AG04450 (cell line): Measurements from ENCODE around the gene GABPB1. TPM values are rescaled to one million over a fixed set of nuclear protein-coding genes. Genes with fewer than 3 reads are reported as not detected.

Source experiments
- CTCF ChIA-PET: fragments of 300-600, 350-600 bp; formaldehyde crosslinking; extraction: SDS; loops from one replicate; lab custom pipeline; 2022; ENCODE audit warnings: antibody characterized with exemption, inconsistent platforms; lab: Charles Lee
- POLR2A ChIA-PET: fragments of 350-600 bp; formaldehyde crosslinking; extraction: SDS; loops from one replicate; lab custom pipeline; 2021; ENCODE audit warnings: antibody characterized with exemption, inconsistent platforms; lab: Yijun Ruan, JAX
- DNase-seq: peaks from one replicate; pipeline ENCODE4 v3.0.0-alpha.2; 2011; ENCODE audit warnings: low read depth, low spot score
- H3K27ac ChIP-seq: one replicate; pipeline ENCODE4 v1.5.1; 2012; ENCODE audit warnings: low read depth, low read length, control low read depth
- H3K27me3 ChIP-seq: one replicate; pipeline ENCODE4 v1.6.0; 2012; ENCODE audit warnings: low read length; ENCODE audit not compliant: control insufficient read depth, insufficient read depth
- H3K4me3 ChIP-seq: 2 replicates; pipeline ENCODE4 v1.5.1; 2011; ENCODE audit warnings: mild to moderate bottlenecking, low read depth, low read length, control low read depth
- H3K9me3 ChIP-seq: 2 replicates; pipeline ENCODE4 v1.5.1; 2012; ENCODE audit warnings: low read length; ENCODE audit not compliant: control insufficient read depth, insufficient read depth
- CTCF ChIP-seq: IDR thresholded peaks from 2 replicates; pipeline ENCODE4 v1.5.1; 2011; ENCODE audit warnings: low read depth, low read length, control low read depth, inconsistent platforms
- polyA plus RNA-seq: library from polyadenylated mRNA; depleted of rRNA; stranded (reverse); fragments of >200 nt; gene quantifications from 2 replicates; pipeline ENCODE4 v1.2.3, GENCODE V29; 2011

The GABPB1 gene
- polyA plus RNA-seq, 1 experiment, result 29.9 TPM

GRCh38 chr15:50345298-50345697, 9.7 kb downstream of the GABPB1 start:
- ChIA-PET CTCF (no interaction called here), POLR2A (no interaction called here)
- no peaks in the 10 kb centered on the region for H3K9me3 ChIP-seq
- no peaks in the 10 kb centered on the region for H3K27me3 ChIP-seq
- H3K4me3 ChIP-seq, result no peak overlapping the region
- H3K27ac ChIP-seq, result no peak overlapping the region
- no peak for DNase-seq
- no peak for TF ChIP-seq CTCF

DNA sequence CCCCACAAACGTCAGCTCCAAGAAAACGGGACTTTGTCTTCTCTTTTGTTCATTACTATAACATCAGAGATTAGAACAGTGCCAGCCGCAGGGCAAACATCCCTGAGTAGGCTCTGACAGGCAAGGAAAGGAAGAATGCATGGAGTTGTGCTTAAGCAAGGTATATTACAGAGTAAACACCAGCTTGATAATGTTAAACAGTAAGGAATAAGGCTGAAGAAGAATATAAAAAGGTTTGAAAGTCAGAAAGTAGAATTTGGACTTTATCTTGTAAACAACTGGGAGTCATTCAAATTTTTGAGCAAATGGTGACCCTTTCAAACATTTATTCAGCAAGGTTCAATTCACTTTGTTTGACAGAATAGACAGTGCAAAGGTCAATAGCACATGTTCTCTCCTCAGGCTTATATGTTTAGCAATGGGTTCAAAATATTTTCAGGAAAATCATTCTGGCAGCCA, 11.0 kb downstream of the GABPB1 start:
- TF ChIP-seq CTCF, result no peak
- no peaks in the 10 kb centered on the region for H3K27me3 ChIP-seq
- H3K9me3 ChIP-seq, result no peaks in the 10 kb centered on the region
- ChIA-PET POLR2A (interaction anchor here (1.0 kb wide), 1 partner anchor 11 kb away, joined by 3 read pairs; the partner anchor contains the start of gene GABPB1), CTCF (no interaction called here)
- no peak overlapping the region for H3K27ac ChIP-seq
- DNase-seq, result no peak
- no peak overlapping the region for H3K4me3 ChIP-seq

DNA sequence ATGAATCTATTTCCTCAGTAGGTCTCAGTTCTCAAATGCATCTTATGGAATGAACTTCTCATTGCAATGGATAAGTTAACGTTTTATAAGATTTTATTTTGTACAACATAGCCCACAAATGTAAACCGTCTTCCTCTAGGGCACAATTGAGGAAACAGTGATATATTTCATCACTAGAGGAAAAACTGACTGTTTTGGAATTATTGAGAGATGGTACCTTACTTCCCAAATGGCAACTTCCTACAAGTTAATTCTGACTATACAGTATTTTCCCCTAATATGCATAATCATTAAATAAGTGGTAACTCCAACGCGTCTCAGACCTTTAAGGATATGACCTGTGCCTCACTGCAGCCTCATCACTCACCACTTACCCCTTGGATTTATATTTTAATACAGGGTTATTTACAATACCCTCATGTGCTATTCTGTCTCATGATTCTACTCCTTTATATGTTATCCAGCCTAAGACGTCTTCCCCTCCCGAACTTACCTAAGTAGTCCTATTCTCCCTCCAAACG, 13.3 kb downstream of the GABPB1 start:
- no peak for TF ChIP-seq CTCF
- no peak overlapping the region for H3K27ac ChIP-seq
- CTCF ChIA-PET, result no interaction called here

DNA sequence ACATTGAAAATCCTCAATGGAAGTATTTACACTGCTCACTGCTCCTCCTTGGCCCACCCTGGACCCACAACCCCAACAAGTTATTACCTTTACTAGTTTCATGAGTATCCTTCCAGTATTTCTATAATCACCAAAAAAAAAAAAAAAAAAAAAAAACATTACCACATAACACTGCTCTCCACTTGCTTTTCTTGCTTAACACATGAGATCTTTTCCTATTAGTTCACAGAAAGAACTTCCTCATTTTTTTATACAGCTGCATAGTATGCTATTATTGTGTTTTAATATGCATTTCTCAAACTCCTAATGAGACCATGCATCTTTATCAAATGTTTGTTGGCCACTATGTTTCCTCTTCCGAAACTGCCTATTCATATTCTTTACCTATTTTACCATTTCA, 14.6 kb downstream of the GABPB1 start:
- ChIA-PET CTCF (interaction anchor here (0.9 kb wide), 1 partner anchor 10 kb away, joined by 4 read pairs; no protein-coding TSS in a partner anchor), POLR2A (no interaction called here)
- Histone ChIP-seq H3K9me3 (no peaks in the 10 kb centered on the region), H3K27ac (no peak overlapping the region), H3K4me3 (no peak overlapping the region), H3K27me3 (no peaks in the 10 kb centered on the region)
- no peak for DNase-seq
- no peak for TF ChIP-seq CTCF

More for the DNA sequence above, 13.3 kb downstream of the GABPB1 start:
- Histone ChIP-seq H3K9me3 (no peaks in the 10 kb centered on the region), H3K27me3 (no peaks in the 10 kb centered on the region), H3K4me3 (no peak overlapping the region)
- DNase-seq, result no peak
- POLR2A ChIA-PET, result interaction anchor here (1.5 kb wide), 1 partner anchor 14 kb away, joined by 6 read pairs; the partner anchor contains the start of gene GABPB1

GRCh38 chr15:50339717-50340116, 15.3 kb downstream of the GABPB1 start:
- POLR2A ChIA-PET, result no interaction called here

More at GRCh38 chr15:50339717-50340116, 15.3 kb downstream of the GABPB1 start:
- Histone ChIP-seq H3K27ac (no peak overlapping the region), H3K27me3 (no peaks in the 10 kb centered on the region), H3K4me3 (no peak overlapping the region), H3K9me3 (no peaks in the 10 kb centered on the region)
- no peak for DNase-seq
- TF ChIP-seq CTCF, result no peak
- CTCF ChIA-PET, result interaction anchor here (0.9 kb wide), 1 partner anchor 11 kb away, joined by 4 read pairs; no protein-coding TSS in a partner anchor
